KBM-7 (cell line): ENCODE data around the gene NLK.
"Not testable (repeated sequence)": the region's sequence is repeated elsewhere in the genome, so short reads cannot be mapped to it uniquely, and the experiment has no call there.

Source experiments
- DNase-seq: peaks from one replicate; pipeline ENCODE4 v3.0.0-alpha.2; 2015
- in situ Hi-C: fragments of 300-500 bp; cut with MboI; formaldehyde crosslinking; loops from 2 replicates; pipeline ENCODE4 v1.14.3; 2020; ENCODE audit warnings: low sequenced_read_pairs, low pct_unique_long_range_greater_than_20kb, mixed read lengths

The NLK gene

GRCh38 chr17:28035884-28036283 lies 6.6 kb upstream of the NLK start:
- DNase-seq, in situ Hi-C loops: not testable (repeated sequence)

DNA sequence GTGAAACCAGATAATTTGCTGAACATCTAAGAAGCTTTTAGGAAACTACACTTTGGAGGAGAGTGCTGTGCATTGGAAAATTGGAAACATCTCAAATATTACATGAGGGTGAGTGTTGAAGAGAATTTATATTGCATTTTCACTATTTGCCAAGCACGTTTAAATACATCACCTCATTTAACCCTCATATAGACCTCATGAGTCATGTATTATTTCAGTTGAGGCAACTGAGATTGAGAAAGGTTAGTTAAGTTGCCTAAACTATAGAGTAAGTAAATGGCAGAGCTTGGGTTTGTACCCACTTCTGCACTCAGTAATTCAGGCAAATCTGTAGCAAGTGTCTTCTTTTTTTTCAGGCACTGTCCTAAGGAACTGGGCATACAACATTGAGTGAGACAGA lies 3.7 kb upstream of the NLK start:
- in situ Hi-C loops: no loop called here
- DNase-seq: no peak

- peak; percentile 61 for DNase-seq
- in situ Hi-C loops: no loop called here
Measured at GRCh38 chr17:28039251-28039650, 3.2 kb upstream of the NLK start.

GRCh38 chr17:28040406-28040805 lies 2.1 kb upstream of the NLK start:
- DNase-seq: no peak
- in situ Hi-C loops: no loop called here

- in situ Hi-C loops: no loop called here
Measured at GRCh38 chr17:28041068-28041843, 1.2 kb upstream of the NLK start.

GRCh38 chr17:28041844-28042656 lies 427 bp upstream of the NLK start:
- no peak for DNase-seq
- in situ Hi-C loops: no loop called here

More at GRCh38 chr17:28041068-28041843, 1.2 kb upstream of the NLK start:
- DNase-seq: peak; percentile 100

- no peak for DNase-seq
- in situ Hi-C loops: no loop called here
Measured at GRCh38 chr17:28042721-28043291, 329 bp downstream of the NLK start.

DNA sequence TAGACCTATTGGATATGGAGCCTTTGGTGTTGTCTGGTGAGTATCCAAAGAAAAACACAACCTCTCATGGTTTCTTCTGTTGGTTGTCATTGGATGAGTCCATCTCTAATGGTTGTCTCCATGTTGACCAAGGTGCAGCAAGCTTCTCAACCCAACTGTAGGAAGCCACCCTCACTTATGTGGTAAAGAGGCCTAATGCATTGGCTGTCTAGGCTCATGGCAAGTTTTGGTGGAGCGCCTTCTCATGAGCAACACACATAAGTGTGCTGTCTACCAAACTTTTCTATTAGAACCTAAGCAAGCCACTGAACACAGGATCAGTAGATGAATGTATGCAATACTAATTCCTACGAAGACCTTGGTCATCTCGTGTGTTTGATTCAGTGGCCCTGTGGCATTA lies 819 bp downstream of the NLK start:
- in situ Hi-C loops: no loop called here
- DNase-seq: no peak

GRCh38 chr17:28043741-28044140 lies 1.3 kb downstream of the NLK start:
- no peak for DNase-seq
- in situ Hi-C loops: no loop called here

DNA sequence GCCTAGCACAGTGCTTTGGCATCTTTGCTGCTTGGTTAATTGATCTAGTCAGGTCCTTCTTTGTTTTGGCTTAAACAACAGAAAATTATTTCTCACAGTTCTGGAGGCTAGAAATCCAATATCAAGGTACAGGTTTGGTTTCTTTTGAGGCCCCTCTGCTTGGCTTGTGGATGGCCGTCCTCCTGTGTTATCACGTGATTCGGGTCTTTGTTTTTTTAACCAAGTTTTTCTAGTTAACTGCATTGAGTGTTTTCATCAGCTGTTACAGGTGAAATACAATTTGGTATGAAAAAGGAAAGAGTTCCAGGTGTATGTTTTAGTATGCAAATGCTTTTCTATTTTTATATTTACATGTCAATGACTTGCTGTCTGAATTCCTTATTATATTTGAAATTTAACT lies 2.8 kb downstream of the NLK start:
- DNase-seq: no peak
- in situ Hi-C loops: no loop called here

- DNase-seq: no peak
- in situ Hi-C loops: no loop called here
Measured at GRCh38 chr17:28046034-28046825, 3.8 kb downstream of the NLK start.

GRCh38 chr17:28047806-28048205 lies 5.3 kb downstream of the NLK start:
- DNase-seq: no peak
- in situ Hi-C loops: no loop called here

GRCh38 chr17:28049071-28049470 lies 6.6 kb downstream of the NLK start:
- DNase-seq: no peak
- in situ Hi-C loops: no loop called here

GRCh38 chr17:28053044-28053670 lies 10.7 kb downstream of the NLK start:
- in situ Hi-C loops: no loop called here
- no peak for DNase-seq

DNA sequence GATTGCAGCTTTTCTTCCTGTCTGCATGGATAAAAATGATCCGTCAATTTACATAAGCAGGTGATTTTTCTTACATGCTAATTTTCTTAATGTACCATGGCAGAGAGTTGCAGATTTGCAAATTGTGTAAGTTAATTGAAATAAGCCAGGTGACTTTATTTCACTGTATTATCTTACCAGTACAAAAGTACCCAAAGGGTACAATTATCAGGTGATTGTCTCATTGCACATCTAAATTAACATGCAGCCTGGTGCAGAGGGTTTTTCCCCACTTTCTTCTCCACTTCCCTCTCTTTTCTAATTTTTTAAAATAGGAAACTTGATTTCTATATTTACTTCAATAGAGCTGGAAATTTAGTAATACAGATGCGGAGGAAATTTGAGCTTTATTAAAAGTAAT lies 11.2 kb downstream of the NLK start:
- DNase-seq: no peak
- in situ Hi-C loops: no loop called here

GRCh38 chr17:28055546-28056275 lies 13.2 kb downstream of the NLK start:
- no peak for DNase-seq
- in situ Hi-C loops: no loop called here

DNA sequence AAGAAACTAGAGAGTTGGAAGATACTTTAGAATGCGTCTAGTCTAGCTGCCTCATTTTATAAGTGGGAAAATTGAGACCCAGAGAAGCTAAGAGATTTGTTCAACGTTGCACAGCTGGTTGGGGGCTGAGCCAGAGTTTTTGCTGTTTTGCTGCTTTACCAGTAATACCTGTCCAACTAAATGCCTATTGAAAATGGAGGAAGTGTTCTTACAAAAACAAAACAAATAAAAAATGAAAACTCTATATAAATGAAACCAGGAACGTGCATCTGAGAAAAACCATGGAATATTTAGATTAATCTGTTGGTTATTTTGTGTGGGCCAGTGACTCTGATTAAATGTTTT lies 13.8 kb downstream of the NLK start:
- in situ Hi-C loops: no loop called here
- no peak for DNase-seq

GRCh38 chr17:28057731-28058246 lies 15.3 kb downstream of the NLK start:
- in situ Hi-C loops: no loop called here
- DNase-seq: no peak
